IMR-90 (cell line): Measurements from ENCODE around the gene DUSP8. TPM values are rescaled to one million over a fixed set of nuclear protein-coding genes. Genes with fewer than 3 reads are reported as not detected.

Source experiments
- ATAC-seq: fragments of 200-7000 bp; cut with Tn5 transposase; 2 replicates; pipeline ENCODE4 v1.9.1; 2020; ENCODE audit warnings: low read depth, mild to moderate bottlenecking, moderate library complexity
- BruUV-seq: library from RNA; stranded (reverse); fragments of 400-500 nt; replicated peaks from 2 replicates; lab custom pipeline; 2021; lab: Mats Ljungman, UMichigan
- CTCF ChIA-PET: fragments of 300-600 bp; formaldehyde crosslinking; extraction: SDS; loops from one replicate; lab custom pipeline; 2021; ENCODE audit warnings: antibody characterized with exemption; lab: Yijun Ruan, JAX
- POLR2A ChIA-PET: fragments of 300-600 bp; sonication (Branson Sonifier 250); formaldehyde crosslinking; loops from one replicate; lab custom pipeline; 2022; ENCODE audit warnings: antibody characterized with exemption; ENCODE audit not compliant: unreplicated experiment; lab: Charles Lee
- DNase-seq: peaks from one replicate; pipeline ENCODE4 v3.0.0; 2013
- H2AFZ ChIP-seq: replicated peaks from 2 replicates; pipeline ENCODE3; 2013; ENCODE audit warnings: low read length, mild to moderate bottlenecking; ENCODE audit not compliant: poor library complexity
- H2AK5ac ChIP-seq: 2 replicates; pipeline ENCODE4 v1.6.1; 2013; ENCODE audit warnings: low read depth, low read length, inconsistent platforms
- H2AK9ac ChIP-seq: replicated peaks from 2 replicates; pipeline ENCODE3; 2013; ENCODE audit warnings: mild to moderate bottlenecking, low read depth, low read length, moderate library complexity; ENCODE audit not compliant: poor library complexity
- H2BK120ac ChIP-seq: 2 replicates; pipeline ENCODE4 v1.6.1; 2013; ENCODE audit warnings: low read depth, low read length, inconsistent platforms
- H2BK15ac ChIP-seq: 3 replicates; pipeline ENCODE4 v1.6.1; 2013; ENCODE audit warnings: low read depth, low read length, inconsistent platforms
- H2BK20ac ChIP-seq: 2 replicates; pipeline ENCODE4 v1.6.1; 2013; ENCODE audit warnings: low read depth, mild to moderate bottlenecking, inconsistent platforms, low read length, moderate library complexity
- H2BK5ac ChIP-seq: 2 replicates; pipeline ENCODE4 v1.6.1; 2013; ENCODE audit warnings: mild to moderate bottlenecking, low read depth, low read length, inconsistent platforms; ENCODE audit not compliant: poor library complexity, severe bottlenecking
- H3K14ac ChIP-seq: replicated peaks from 2 replicates; pipeline ENCODE4 v1.6.1; 2013; ENCODE audit warnings: low read depth, low read length, inconsistent platforms
- H3K18ac ChIP-seq: 2 replicates; pipeline ENCODE4 v1.6.1; 2013; ENCODE audit warnings: low read depth, low read length, control low read depth
- H3K23ac ChIP-seq: 2 replicates; pipeline ENCODE4 v1.6.1; 2013; ENCODE audit warnings: low read depth, low read length, inconsistent platforms
- H3K27ac ChIP-seq: 2 replicates; pipeline ENCODE4 v1.5.1; 2013; ENCODE audit warnings: mild to moderate bottlenecking, control low read depth, low read length; ENCODE audit not compliant: insufficient read depth
- H3K27me3 ChIP-seq: 2 replicates; pipeline ENCODE4 v1.6.1; 2013; ENCODE audit warnings: low read length; ENCODE audit not compliant: control insufficient read depth, insufficient read depth
- H3K36me3 ChIP-seq: 2 replicates; pipeline ENCODE4 v1.6.1; 2013; ENCODE audit warnings: low read length, mixed read lengths; ENCODE audit not compliant: control insufficient read depth, insufficient read depth
- H3K4ac ChIP-seq: 2 replicates; pipeline ENCODE4 v1.6.1; 2013; ENCODE audit warnings: low read depth, low read length, inconsistent platforms
- H3K4me1 ChIP-seq: 2 replicates; pipeline ENCODE4 v1.6.1; 2013; ENCODE audit warnings: low read length, mixed read lengths; ENCODE audit not compliant: control insufficient read depth, insufficient read depth
- H3K4me2 ChIP-seq: 2 replicates; pipeline ENCODE4 v1.6.1; 2013; ENCODE audit warnings: low read depth, mild to moderate bottlenecking, control low read depth, low read length, moderate library complexity
- H3K4me3 ChIP-seq: 2 replicates; pipeline ENCODE4 v1.5.1; 2013; ENCODE audit warnings: low read depth, mild to moderate bottlenecking, control low read depth, low read length, moderate library complexity; ENCODE audit not compliant: insufficient read depth
- H3K56ac ChIP-seq: 2 replicates; pipeline ENCODE4 v1.6.1; 2013; ENCODE audit warnings: low read length, inconsistent platforms; ENCODE audit not compliant: insufficient read depth; ENCODE audit errors: extremely low read depth
- H3K79me1 ChIP-seq, 2 experiments: 2 replicates each; pipeline ENCODE4 v1.6.1; 2013; ENCODE audit warnings: low read length in 2 of 2, inconsistent platforms in 1 of 2, low read depth in 1 of 2
- H3K9ac ChIP-seq: 2 replicates; pipeline ENCODE4 v1.6.1; 2013; ENCODE audit warnings: low read depth, low read length, control low read depth
- H3K9me1 ChIP-seq: 2 replicates; pipeline ENCODE4 v1.6.1; 2013; ENCODE audit warnings: low read length, inconsistent platforms; ENCODE audit not compliant: insufficient read depth
- H3K9me3 ChIP-seq: 2 replicates; pipeline ENCODE4 v1.6.1; 2013; ENCODE audit warnings: low read length; ENCODE audit not compliant: control insufficient read depth, insufficient read depth
- H4K20me1 ChIP-seq: 2 replicates; pipeline ENCODE4 v1.6.1; 2013; ENCODE audit warnings: low read length, inconsistent platforms; ENCODE audit not compliant: insufficient read depth
- H4K5ac ChIP-seq: 2 replicates; pipeline ENCODE4 v1.6.1; 2013; ENCODE audit warnings: mild to moderate bottlenecking, low read depth, low read length, control low read depth
- H4K8ac ChIP-seq, 2 experiments: 2 replicates each; pipeline ENCODE4 v1.6.1; 2013; ENCODE audit warnings: low read depth in 2 of 2, low read length in 2 of 2, control low read depth in 1 of 2, inconsistent platforms in 1 of 2
- H4K91ac ChIP-seq: 2 replicates; pipeline ENCODE4 v1.6.1; 2013; ENCODE audit warnings: low read depth, low read length, inconsistent platforms; ENCODE audit not compliant: insufficient read depth
- CTCF ChIP-seq: conservative IDR thresholded peaks from 2 replicates; pipeline ENCODE4 v1.5.1; 2012; ENCODE audit warnings: mild to moderate bottlenecking, low read depth, low read length, improper control_type of control experiment
- FOS ChIP-seq: fragments of 150-350 bp; IDR thresholded peaks from 2 replicates; pipeline ENCODE4 v1.6.1; 2016; ENCODE audit warnings: low read depth, low read length
- WGBS, 2 experiments: methylation state at CpG; one replicate each; pipeline versions ENCODE4 v1.1.5 to v1.1.7; 2013; ENCODE audit warnings: missing lambda C conversion rate in 2 of 2; ENCODE audit not compliant: insufficient read length in 1 of 2; ENCODE audit errors: extremely low coverage in 2 of 2; 5-methylcytosine and 5-hydroxymethylcytosine counted together
- dilution Hi-C: fragments of 300-500 bp; cut with HindIII; formaldehyde crosslinking; loops from one replicate; pipeline ENCODE4 v1.14.3; 2018; ENCODE audit warnings: low sequenced_read_pairs; ENCODE audit not compliant: unreplicated experiment
- in situ Hi-C: fragments of 300-500 bp; cut with MboI; formaldehyde crosslinking; loops from 3 replicates; pipeline ENCODE4 v1.14.3; 2019; ENCODE audit warnings: low sequenced_read_pairs, inconsistent platforms, mixed read lengths
- intact Hi-C: fragments of 100-400 bp; cut with micrococcal nuclease; formaldehyde crosslinking; loops from 2 replicates; pipeline ENCODE4 v1.10.0; 2022
- polyA plus RNA-seq, 3 experiments: library from polyadenylated mRNA; depleted of rRNA; stranded (reverse); fragments of >200 nt; gene quantifications; 2 replicates each; pipeline ENCODE4 v1.2.3, GENCODE V29; 2012; ENCODE audit warnings: low replicate concordance in 1 of 3
- total RNA-seq: library from RNA; depleted of rRNA; stranded (reverse); fragments of >200 nt; gene quantifications from 2 replicates; pipeline ENCODE4 v1.2.3, GENCODE V29; 2012

The DUSP8 gene
- total and polyA plus RNA-seq, 2 of the 4 experiments (the other 2 are of a cell fraction) = 0.72 to 4.2 TPM

- H3K36me3 ChIP-seq = peaks cover 7% of the 10 kb centered on the region
- TF ChIP-seq CTCF = 0 out of 2 replicates have a peak, but pooled peaks have one; percentile 5
- TF ChIP-seq FOS = no peak
- H3K23ac ChIP-seq = no peak overlapping the region
- no peak overlapping the region for H4K8ac ChIP-seq
- intact Hi-C loops = no loop called here
- no peak overlapping the region for H3K4me2 ChIP-seq
- H3K14ac ChIP-seq = no peak overlapping the region
- H3K4ac ChIP-seq = no peak overlapping the region
- H2BK120ac ChIP-seq = no peak overlapping the region
- 63% methylated on average over 3 of the region's 20 CpGs; no CpG with 5 or more reads in 1 of the 2 experiments for WGBS, 2 experiments
- no peak overlapping the region for H2BK20ac ChIP-seq
- H4K5ac ChIP-seq = no peak overlapping the region
- BruUV-seq = no TSS peak
- no peak overlapping the region for H3K18ac ChIP-seq
- no peak overlapping the region for H3K56ac ChIP-seq
- ATAC-seq (no peak), DNase-seq (no peak)
- ChIA-PET CTCF (interaction anchor here (0.8 to 1.6 kb wide), 3 partner anchors 8 to 29 kb away, joined by 3 to 7 read pairs (median 4); no protein-coding TSS in a partner anchor), POLR2A (no interaction called here)
- peaks cover 11% of the 10 kb centered on the region for H3K4me1 ChIP-seq
- dilution Hi-C loops = no loop called here
- peaks cover 9% of the 10 kb centered on the region for H3K9me1 ChIP-seq
- no peak overlapping the region for H2AK9ac ChIP-seq
- no peak overlapping the region for H2AK5ac ChIP-seq
- H2BK5ac ChIP-seq = no peak overlapping the region
- H3K4me3 ChIP-seq = no peak overlapping the region
- in situ Hi-C loops = no loop called here
- H3K27ac ChIP-seq = no peak overlapping the region
- H2AFZ ChIP-seq = no peak overlapping the region
- peaks cover 77% of the 10 kb centered on the region for H4K20me1 ChIP-seq
- H3K9ac ChIP-seq = no peak overlapping the region
- no peaks in the 10 kb centered on the region for H3K27me3 ChIP-seq
- H3K9me3 ChIP-seq = no peaks in the 10 kb centered on the region
- H2BK15ac ChIP-seq = no peak overlapping the region
- H4K91ac ChIP-seq = no peak overlapping the region
- peaks cover 15 to 41% of the 10 kb centered on the region in 2 experiments; a peak in 2 of 4 replicates for H3K79me1 ChIP-seq
Measured at GRCh38 chr11:1566381-1567051, 5.6 kb downstream of the DUSP8 start.
